ENCODE measurements around the gene OR10A2.

DNA sequence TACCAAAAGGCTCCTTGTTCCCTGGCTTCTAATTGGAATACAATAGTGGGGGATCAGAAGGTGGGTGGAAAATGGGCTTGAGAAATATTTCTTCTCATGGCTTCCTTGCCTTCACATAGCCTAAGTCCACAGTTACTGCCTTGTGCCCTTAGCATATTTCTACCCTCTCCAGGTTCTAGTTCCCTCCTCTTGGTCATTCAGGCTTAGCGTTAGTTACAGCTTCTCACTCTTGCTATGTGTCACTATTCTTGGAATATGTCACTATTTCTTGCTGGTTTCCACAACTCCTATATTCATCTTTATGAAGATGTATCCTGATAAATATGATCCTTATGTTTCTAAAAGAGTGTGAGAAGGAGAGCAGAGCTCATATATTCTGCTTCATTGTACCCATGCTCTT, 27.0 kb downstream of the OR10A2 start:
- TF ChIP-seq CTCF (tag by site-specific recombination; IDR thresholded peaks at IDR 0.05) = no peak
- TF ChIP-seq GLI4 (tag by site-specific recombination; IDR thresholded peaks at IDR 0.05) = no peak
- TF ChIP-seq, protein P1, sequence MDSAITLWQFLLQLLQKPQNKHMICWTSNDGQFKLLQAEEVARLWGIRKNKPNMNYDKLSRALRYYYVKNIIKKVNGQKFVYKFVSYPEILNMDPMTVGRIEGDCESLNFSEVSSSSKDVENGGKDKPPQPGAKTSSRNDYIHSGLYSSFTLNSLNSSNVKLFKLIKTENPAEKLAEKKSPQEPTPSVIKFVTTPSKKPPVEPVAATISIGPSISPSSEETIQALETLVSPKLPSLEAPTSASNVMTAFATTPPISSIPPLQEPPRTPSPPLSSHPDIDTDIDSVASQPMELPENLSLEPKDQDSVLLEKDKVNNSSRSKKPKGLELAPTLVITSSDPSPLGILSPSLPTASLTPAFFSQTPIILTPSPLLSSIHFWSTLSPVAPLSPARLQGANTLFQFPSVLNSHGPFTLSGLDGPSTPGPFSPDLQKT (IDR thresholded peaks at IDR 0.05; ENCODE audit: borderline replicate concordance, low read depth, low read length) = no peak
- TF ChIP-seq ZNF155 (tag by site-specific recombination; IDR thresholded peaks at IDR 0.05) = no peak
